ENCODE measurements around the gene PARVA. TPM values are rescaled to one million over a fixed set of nuclear protein-coding genes. Genes with fewer than 3 reads are reported as not detected.

Gene PARVA
- total RNA-seq, 2 donors from 2014 or later, result 32.0 to 33.7 TPM

DNA sequence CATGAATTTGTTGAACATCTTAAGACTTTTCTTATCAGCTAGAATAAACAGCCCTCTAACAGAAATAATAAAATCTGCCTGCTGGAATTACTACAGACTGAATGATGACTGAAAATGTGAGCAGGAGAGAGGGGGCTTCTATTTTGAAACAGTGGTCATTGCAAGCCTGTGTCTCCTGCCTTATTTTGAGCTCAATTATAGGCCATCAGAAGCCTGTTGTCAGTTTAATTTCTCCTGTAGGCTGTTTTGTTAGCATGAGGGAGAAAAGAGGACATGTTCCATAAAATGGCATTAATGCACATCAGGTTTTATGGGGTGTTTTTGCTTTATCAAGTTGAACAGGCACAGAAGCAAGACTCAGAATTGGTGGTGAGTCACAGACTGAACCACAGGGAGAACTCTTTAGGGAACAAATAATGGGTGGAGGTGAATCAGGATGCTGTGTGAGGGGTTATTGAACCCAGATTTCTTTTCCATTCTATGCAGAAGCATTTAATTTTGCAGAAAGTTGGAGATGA is 129.1 kb downstream of the PARVA start:
- Histone ChIP-seq H3K4me1 (no peaks in the 10 kb centered on the region), H3K36me3 (replicated peaks in 1 of 2; ENCODE audit: insufficient read depth in 1 of 2, low read depth in 2 of 2) (peaks cover 0 to 4% of the 10 kb centered on the region in 2 donors), H3K27ac (no peak overlapping the region), H3K4me3 (no peak overlapping the region), H3K27me3 (no peaks in the 10 kb centered on the region), H3K9me3 (no peaks in the 10 kb centered on the region)
- no peak for ATAC-seq
- intact Hi-C loops (cut with DNase I), result no loop called here
- TF ChIP-seq POLR2A (IDR thresholded peaks at IDR 0.05) (no peak), CTCF (IDR thresholded peaks at IDR 0.05) (no peak)
- no peak for DNase-seq

DNA sequence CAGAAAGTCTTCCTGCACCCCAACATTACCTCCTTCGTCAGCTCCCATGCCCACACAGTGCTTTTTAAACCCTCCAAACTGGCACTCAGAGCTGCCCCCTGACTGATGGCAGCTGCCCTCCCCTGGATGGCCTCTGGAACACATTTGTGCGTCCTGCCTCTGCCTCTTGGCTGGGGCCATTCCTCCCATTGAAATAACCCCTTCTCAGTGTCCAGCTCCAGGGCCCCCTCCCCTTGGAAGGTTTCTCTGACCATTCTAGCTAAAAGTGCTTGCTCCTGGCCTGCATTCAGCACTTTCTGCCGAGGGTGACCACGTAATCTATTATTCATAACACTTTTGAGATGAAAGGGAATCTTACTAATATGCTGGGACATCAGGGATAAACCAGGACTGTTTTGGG is 130.0 kb downstream of the PARVA start:
- no peak for ATAC-seq
- WGBS, 2 donors, result 85 to 93% methylated on average over 4 of the region's 4 CpGs
- H3K4me3 ChIP-seq, result no peak overlapping the region
- no peak overlapping the region for H3K27ac ChIP-seq
- TF ChIP-seq CTCF (IDR thresholded peaks at IDR 0.05) (no peak), POLR2A (IDR thresholded peaks at IDR 0.05) (no peak)
- no peaks in the 10 kb centered on the region for H3K4me1 ChIP-seq
- DNase-seq, result no peak
- intact Hi-C loops (cut with DNase I), result no loop called here
- no peaks in the 10 kb centered on the region for H3K27me3 ChIP-seq
- H3K9me3 ChIP-seq, result no peaks in the 10 kb centered on the region
- peaks cover 0 to 4% of the 10 kb centered on the region in 2 donors for H3K36me3 ChIP-seq (replicated peaks in 1 of 2; ENCODE audit: insufficient read depth in 1 of 2, low read depth in 2 of 2)

DNA sequence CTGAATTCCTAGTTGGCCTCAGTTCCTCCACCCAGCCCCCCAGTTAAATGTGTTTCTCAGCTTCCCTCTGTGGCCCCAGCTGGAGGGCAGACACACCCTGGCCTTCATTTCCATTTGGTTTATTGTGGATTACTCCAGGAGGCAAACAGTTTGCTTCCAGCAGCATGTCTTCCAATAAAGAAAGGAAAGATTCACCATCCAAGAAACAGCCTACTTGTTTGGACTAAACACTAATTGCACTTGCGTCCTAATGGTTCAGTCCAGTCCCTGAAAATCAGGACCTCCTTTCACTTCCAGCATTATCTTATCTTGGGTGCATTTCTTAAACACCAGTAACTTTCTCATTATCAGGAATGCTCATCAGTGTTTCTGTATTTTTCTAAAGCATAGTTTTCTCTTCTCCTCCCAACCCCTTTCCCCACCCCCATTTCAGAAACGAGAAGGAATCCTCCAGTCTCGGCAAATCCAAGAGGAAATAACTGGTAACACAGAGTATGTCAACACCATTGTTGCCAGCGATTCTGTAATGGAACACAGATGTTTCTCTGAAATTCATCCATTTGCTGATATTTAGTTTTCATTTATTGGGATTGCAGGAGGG is 130.9 kb downstream of the PARVA start:
- DNase-seq (no peak), ATAC-seq (peak; percentile 21)
- H3K27me3 ChIP-seq, result no peaks in the 10 kb centered on the region
- peaks cover 0 to 4% of the 10 kb centered on the region in 2 donors for H3K36me3 ChIP-seq (replicated peaks in 1 of 2; ENCODE audit: insufficient read depth in 1 of 2, low read depth in 2 of 2)
- intact Hi-C loops (cut with DNase I), result no loop called here
- no peaks in the 10 kb centered on the region for H3K4me1 ChIP-seq
- TF ChIP-seq POLR2A (IDR thresholded peaks at IDR 0.05), result no peak
- TF ChIP-seq CTCF (IDR thresholded peaks at IDR 0.05), result no peak
- WGBS, 2 donors, result 72 to 80% methylated on average over 4 of the region's 4 CpGs
- no peaks in the 10 kb centered on the region for H3K9me3 ChIP-seq
- no peak overlapping the region for H3K4me3 ChIP-seq
- no peak overlapping the region for H3K27ac ChIP-seq

DNA sequence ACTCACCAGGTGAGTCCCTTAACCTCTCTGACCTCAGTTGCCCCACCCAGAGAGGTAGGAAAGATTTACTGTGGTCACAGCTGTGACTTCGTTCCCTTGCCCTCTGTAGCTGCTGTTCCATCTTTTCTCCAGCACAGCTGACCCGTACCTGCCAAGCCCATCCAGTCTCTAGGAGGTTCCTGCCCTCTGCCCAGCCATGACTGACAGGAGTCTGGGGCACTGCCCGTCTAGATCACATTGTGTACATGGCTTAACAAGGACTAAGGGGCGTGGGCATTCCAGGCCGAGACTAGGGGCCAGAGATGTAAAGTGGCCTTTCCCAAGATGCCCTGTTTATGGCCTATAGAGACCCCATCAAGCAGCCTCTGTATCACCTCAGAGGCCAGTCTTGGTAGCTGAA is 132.0 kb downstream of the PARVA start:
- H3K27ac ChIP-seq, result no peak overlapping the region
- no peaks in the 10 kb centered on the region for H3K4me1 ChIP-seq
- TF ChIP-seq POLR2A (IDR thresholded peaks at IDR 0.05), result no peak
- no peak for TF ChIP-seq CTCF (IDR thresholded peaks at IDR 0.05)
- H3K4me3 ChIP-seq, result no peak overlapping the region
- ATAC-seq (no peak), DNase-seq (no peak)
- 83 to 86% methylated on average over 4 to 5 of the region's 5 CpGs for WGBS, 2 donors
- no peaks in the 10 kb centered on the region for H3K9me3 ChIP-seq
- H3K27me3 ChIP-seq, result no peaks in the 10 kb centered on the region
- H3K36me3 ChIP-seq (replicated peaks in 1 of 2; ENCODE audit: insufficient read depth in 1 of 2, low read depth in 2 of 2), result peaks cover 0 to 4% of the 10 kb centered on the region in 2 donors
- intact Hi-C loops (cut with DNase I), result no loop called here

DNA sequence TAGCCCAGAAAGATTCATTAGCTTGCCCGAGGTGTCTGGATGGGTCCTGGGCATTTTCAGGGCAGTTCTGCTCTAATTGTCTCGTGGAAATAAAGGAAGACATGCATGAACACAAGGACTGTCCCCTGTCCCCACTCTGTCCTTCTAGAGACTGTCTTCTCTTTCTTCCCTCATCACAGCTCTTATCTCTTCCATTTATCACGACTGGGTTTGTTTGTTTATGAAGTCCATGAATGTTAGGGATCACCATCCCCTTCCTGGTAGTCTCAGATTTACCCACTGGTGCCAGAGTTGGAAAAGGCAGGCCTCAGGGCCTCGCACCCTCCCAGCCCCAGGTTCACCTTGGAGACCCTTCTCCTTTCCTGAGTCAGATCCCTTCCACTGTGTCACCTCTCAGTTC is 134.8 kb downstream of the PARVA start:
- ATAC-seq (no peak), DNase-seq (no peak)
- Histone ChIP-seq H3K27ac (no peak overlapping the region), H3K9me3 (no peaks in the 10 kb centered on the region), H3K4me3 (no peak overlapping the region), H3K27me3 (no peaks in the 10 kb centered on the region), H3K36me3 (replicated peaks in 1 of 2; ENCODE audit: insufficient read depth in 1 of 2, low read depth in 2 of 2) (peaks cover 0 to 2% of the 10 kb centered on the region in 2 donors), H3K4me1 (no peaks in the 10 kb centered on the region)
- no peak for TF ChIP-seq POLR2A (IDR thresholded peaks at IDR 0.05)
- TF ChIP-seq CTCF (IDR thresholded peaks at IDR 0.05), result no peak
- intact Hi-C loops (cut with DNase I), result no loop called here
- WGBS, 2 donors, result 70 to 76% methylated on average over 4 of the region's 4 CpGs

Measured in body of pancreas (tissue), 4 donors.